Loucy (cell line): ENCODE results near the gene TMEM60.

Source experiments
- CTCF ChIP-seq: fragments of 200-600 bp; sonication (generic); conservative IDR thresholded peaks from 2 replicates; pipeline ENCODE4 v1.5.1; 2014; ENCODE audit warnings: mild to moderate bottlenecking, antibody characterized with exemption, low read length
- EZH2phosphoT487 ChIP-seq: fragments of 200-600 bp; IDR thresholded peaks from 2 replicates; pipeline ENCODE4 v1.6.1; 2018; ENCODE audit warnings: antibody characterized with exemption, mild to moderate bottlenecking, moderate library complexity, borderline replicate concordance

- TF ChIP-seq CTCF (no peak), EZH2phosphoT487 (no peak)
Measured at GRCh38 chr7:77778535-77778934, 19.7 kb downstream of the TMEM60 start.
